CD4-positive, alpha-beta memory T cell (primary cell): Measurements from ENCODE around the gene PNPLA4. TPM values are rescaled to one million over a fixed set of nuclear protein-coding genes. Genes with fewer than 3 reads are reported as not detected.
A peak's percentile ranks its signal among the peaks of the same experiment; 100 is the strongest.

Source experiments
- CTCF ChIA-PET: fragments of 350-600 bp; sonication (Branson Sonifier 250); formaldehyde crosslinking; loops from one replicate; lab custom pipeline; 2021; ENCODE audit warnings: inconsistent platforms; ENCODE audit not compliant: partially characterized antibody; lab: Charles Lee
- POLR2A ChIA-PET: fragments of 350-600 bp; sonication (Branson Sonifier 250); formaldehyde crosslinking; loops from one replicate; lab custom pipeline; 2021; ENCODE audit not compliant: partially characterized antibody; lab: Charles Lee
- DNase-seq, 5 donors: peaks; one replicate each; pipeline versions ENCODE4 v3.0.0 to v3.0.0-alpha.2; 2020 to 2022; ENCODE audit warnings: mixed read lengths in 1 of 5
- H3K27ac ChIP-seq: one replicate; pipeline ENCODE4 v1.7.0; 2013; ENCODE audit warnings: low read depth, low read length
- H3K27me3 ChIP-seq: 2 replicates; pipeline ENCODE4 v1.7.0; 2013; ENCODE audit warnings: mild to moderate bottlenecking, low read length, moderate library complexity; ENCODE audit not compliant: insufficient read depth
- H3K36me3 ChIP-seq: 2 replicates; pipeline ENCODE4 v1.7.0; 2013; ENCODE audit warnings: mild to moderate bottlenecking, low read length, moderate library complexity; ENCODE audit not compliant: insufficient read depth
- H3K4me1 ChIP-seq: 2 replicates; pipeline ENCODE4 v1.7.0; 2013; ENCODE audit warnings: mild to moderate bottlenecking, low read length, moderate library complexity; ENCODE audit not compliant: insufficient read depth
- H3K4me3 ChIP-seq, 2 donors: one replicate each; pipeline ENCODE4 v1.7.0; 2013; ENCODE audit warnings: low read length in 2 of 2, mild to moderate bottlenecking in 1 of 2
- H3K9me3 ChIP-seq, 2 donors: one replicate each; pipeline ENCODE4 v1.7.0; 2013; ENCODE audit warnings: low read length in 2 of 2, control low read depth in 1 of 2; ENCODE audit not compliant: control insufficient read depth in 1 of 2
- H3K27ac Mint-ChIP-seq, 7 donors: one replicate each; pipeline ENCODE4 v1.8.0; 2020 to 2021; ENCODE audit warnings: mixed read lengths in 7 of 7, mild to moderate bottlenecking in 6 of 7, inconsistent platforms in 3 of 7, moderate library complexity in 3 of 7
- H3K27me3 Mint-ChIP-seq, 2 donors: one replicate each; pipeline ENCODE4 v1.8.0; 2020 to 2021; ENCODE audit warnings: mixed read lengths in 2 of 2
- H3K36me3 Mint-ChIP-seq, 2 donors: one replicate each; pipeline ENCODE4 v1.8.0; 2020 to 2021; ENCODE audit warnings: mixed read lengths in 2 of 2, inconsistent platforms in 1 of 2, mild to moderate bottlenecking in 1 of 2
- H3K4me1 Mint-ChIP-seq, 4 donors: one replicate each; pipeline ENCODE4 v1.8.0; 2020 to 2021; ENCODE audit warnings: mixed read lengths in 4 of 4, mild to moderate bottlenecking in 1 of 4
- H3K4me3 Mint-ChIP-seq, 8 donors: one replicate each; pipeline ENCODE4 v1.8.0; 2020 to 2021; ENCODE audit warnings: mixed read lengths in 8 of 8, mild to moderate bottlenecking in 7 of 8, moderate library complexity in 6 of 8, inconsistent platforms in 3 of 8
- H3K9me3 Mint-ChIP-seq, 8 donors: one replicate each; pipeline ENCODE4 v1.8.0; 2020 to 2021; ENCODE audit warnings: mixed read lengths in 8 of 8, mild to moderate bottlenecking in 5 of 8, inconsistent platforms in 3 of 8, moderate library complexity in 1 of 8
- intact Hi-C: fragments of 100-400 bp; cut with micrococcal nuclease; formaldehyde crosslinking; loops from one replicate; pipeline ENCODE4 v1.15.1; 2023
- polyA plus RNA-seq, 2 donors: library from polyadenylated mRNA; unstranded; fragments of 300-500 nt; fragmentation: Illumina TruSeq; gene quantifications; one replicate each; pipeline ENCODE4 v1.2.3, GENCODE V29; 2021
- total RNA-seq, 2 experiments: library from RNA; stranded (reverse); gene quantifications; one replicate each; pipeline ENCODE4 v1.2.3, GENCODE V29; 2021

Gene PNPLA4, protein sequence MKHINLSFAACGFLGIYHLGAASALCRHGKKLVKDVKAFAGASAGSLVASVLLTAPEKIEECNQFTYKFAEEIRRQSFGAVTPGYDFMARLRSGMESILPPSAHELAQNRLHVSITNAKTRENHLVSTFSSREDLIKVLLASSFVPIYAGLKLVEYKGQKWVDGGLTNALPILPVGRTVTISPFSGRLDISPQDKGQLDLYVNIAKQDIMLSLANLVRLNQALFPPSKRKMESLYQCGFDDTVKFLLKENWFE
- total RNA-seq, result 1 to 10 TPM; 5.0 to 5.6 TPM
- 10 to 100 TPM; 12.1 to 25.1 TPM for polyA plus RNA-seq

DNA sequence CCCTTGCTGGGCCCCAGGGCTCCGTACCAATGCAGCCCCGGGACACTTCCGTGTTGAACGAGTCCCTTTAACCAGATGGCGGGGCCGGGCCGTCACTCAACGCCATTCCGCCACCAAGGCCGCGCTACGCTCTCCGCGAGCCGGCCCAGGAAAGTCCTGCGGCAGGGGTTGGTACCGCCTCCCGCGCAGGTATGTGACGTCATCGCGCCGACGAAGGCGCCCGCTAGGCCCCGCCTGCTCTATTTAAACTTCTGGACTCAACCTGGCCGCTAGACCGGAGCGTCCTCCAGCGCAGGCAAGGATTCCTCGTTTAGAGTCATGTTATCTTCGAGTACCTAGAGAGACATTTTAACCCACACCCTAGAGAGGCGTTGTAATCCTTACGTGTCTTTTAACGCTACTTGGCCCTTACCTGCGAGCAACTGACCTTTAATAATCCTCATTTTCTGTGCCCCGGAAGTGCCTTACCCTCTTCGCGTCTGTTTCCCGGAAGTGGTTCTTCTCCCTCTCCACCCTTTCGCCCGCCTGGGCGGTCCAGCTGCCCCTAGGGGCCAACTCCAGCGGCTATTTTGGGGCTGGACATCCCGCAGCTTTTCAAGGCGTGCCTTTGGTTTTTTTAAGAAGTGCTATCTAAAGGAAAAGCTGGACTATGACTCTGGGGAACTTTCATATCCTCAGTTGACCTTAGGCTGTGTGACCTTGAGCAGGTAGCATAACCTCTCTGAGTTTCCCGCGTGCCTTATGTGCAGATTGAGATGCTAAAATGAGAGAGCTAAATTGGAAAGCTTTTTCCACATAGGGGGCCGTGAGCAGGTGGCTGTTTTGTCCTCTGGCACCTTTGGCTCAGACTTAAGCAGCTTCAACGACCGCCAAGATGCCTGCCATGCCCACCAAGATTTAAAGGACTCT, at the start of gene PNPLA4:
Gene PNPLA4 (minus strand): TSS at position 155 of the 909 bp plus-strand sequence. CDS start 1,294 bp downstream, outside the sequence.
- H3K4me3 Mint-ChIP-seq, result peak within 1 kb of the TSS; percentile 90 to 98 (median 97)
- Histone ChIP-seq H3K36me3 (no peaks in the 10 kb centered on the region), H3K27ac (peak within 1 kb of the TSS; percentile 78), H3K27me3 (no peaks in the 10 kb centered on the region), H3K4me3 (peak within 1 kb of the TSS; percentile 73), H3K9me3 (no peaks in the 10 kb centered on the region), H3K4me1 (peaks cover 18% of the 10 kb centered on the region)
- DNase-seq, result peak; percentile 75 to 90 (median 88)
- peak within 1 kb of the TSS; percentile 94 to 99 (median 98) for H3K27ac Mint-ChIP-seq
- peaks cover 11 to 30% (median 14%) of the 10 kb centered on the region in 4 donors for H3K4me1 Mint-ChIP-seq
- H3K36me3 Mint-ChIP-seq, result peaks cover 9 to 14% of the 10 kb centered on the region in 2 donors
- peaks cover 2 to 5% of the 10 kb centered on the region in 2 donors for H3K27me3 Mint-ChIP-seq
- intact Hi-C loops, result loop anchor here (5.0 to 10.0 kb wide), 3 partner anchors 780 to 863 kb away; partner anchors contain the start of genes PUDP and STS
- ChIA-PET CTCF (no interaction called here), POLR2A (no interaction called here)
- H3K9me3 Mint-ChIP-seq, result peaks cover 0 to 2% (median 0%) of the 10 kb centered on the region in 8 donors

DNA sequence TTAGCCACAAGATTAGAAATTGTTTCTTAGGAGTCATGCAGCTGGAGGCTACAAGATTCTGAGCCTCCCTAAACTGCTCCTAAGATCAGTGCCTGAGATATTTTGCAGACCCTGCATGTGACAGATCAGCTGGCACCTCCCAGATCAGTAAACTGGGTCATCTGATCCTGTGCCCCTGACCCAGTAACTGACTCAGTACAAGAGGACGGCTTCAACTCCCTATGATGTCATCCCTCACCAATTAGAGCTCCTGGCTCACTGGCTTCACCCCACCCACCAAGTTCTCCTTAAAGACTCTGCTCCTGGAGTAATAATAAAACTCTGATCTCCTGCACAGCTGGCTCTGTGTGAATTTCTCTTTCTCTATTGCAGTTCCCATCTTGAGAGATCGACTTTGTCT, 45.4 kb upstream of the PNPLA4 start:
- intact Hi-C loops, result no loop called here
- DNase-seq, result no peak
- Mint-ChIP-seq H3K9me3 (peaks cover 0 to 20% (median 9%) of the 10 kb centered on the region in 8 donors), H3K4me1 (no peaks in the 10 kb centered on the region), H3K27me3 (no peaks in the 10 kb centered on the region), H3K36me3 (peaks cover 0 to 10% of the 10 kb centered on the region in 2 donors), H3K4me3 (no peak overlapping the region), H3K27ac (no peak overlapping the region)
- H3K4me1 ChIP-seq, result no peaks in the 10 kb centered on the region
- H3K36me3 ChIP-seq, result no peaks in the 10 kb centered on the region
- H3K27me3 ChIP-seq, result no peaks in the 10 kb centered on the region
- no peaks in the 10 kb centered on the region for H3K9me3 ChIP-seq
- no peak overlapping the region for H3K27ac ChIP-seq
- ChIA-PET CTCF (no interaction called here), POLR2A (no interaction called here)
- no peak overlapping the region for H3K4me3 ChIP-seq

GRCh38 chrX:7970428-7970827, 43.2 kb upstream of the PNPLA4 start:
- Histone ChIP-seq H3K9me3 (no peaks in the 10 kb centered on the region), H3K36me3 (no peaks in the 10 kb centered on the region), H3K4me3 (no peak overlapping the region), H3K4me1 (no peaks in the 10 kb centered on the region), H3K27ac (no peak overlapping the region), H3K27me3 (no peaks in the 10 kb centered on the region)
- Mint-ChIP-seq H3K27ac (no peak overlapping the region), H3K27me3 (no peaks in the 10 kb centered on the region), H3K9me3 (peaks cover 0 to 21% (median 9%) of the 10 kb centered on the region in 8 donors), H3K4me3 (no peak overlapping the region), H3K36me3 (peaks cover 0 to 10% of the 10 kb centered on the region in 2 donors), H3K4me1 (no peaks in the 10 kb centered on the region)
- CTCF ChIA-PET, result no interaction called here
- no peak for DNase-seq
- intact Hi-C loops, result no loop called here
- POLR2A ChIA-PET, result no interaction called here

- H3K9me3 Mint-ChIP-seq, result peaks cover 0 to 27% (median 10%) of the 10 kb centered on the region in 8 donors
- no peaks in the 10 kb centered on the region for H3K36me3 ChIP-seq
- no peak overlapping the region for H3K27ac ChIP-seq
- DNase-seq, result no peak
- H3K4me3 Mint-ChIP-seq, result no peak overlapping the region
- H3K4me1 Mint-ChIP-seq, result no peaks in the 10 kb centered on the region
- H3K4me1 ChIP-seq, result no peaks in the 10 kb centered on the region
- H3K27me3 Mint-ChIP-seq, result no peaks in the 10 kb centered on the region
- peaks cover 0 to 10% of the 10 kb centered on the region in 2 donors for H3K36me3 Mint-ChIP-seq
- no peak overlapping the region for H3K4me3 ChIP-seq
- H3K27ac Mint-ChIP-seq, result no peak overlapping the region
- no peaks in the 10 kb centered on the region for H3K27me3 ChIP-seq
- CTCF ChIA-PET, result no interaction called here
- intact Hi-C loops, result no loop called here
- POLR2A ChIA-PET, result no interaction called here
- no peaks in the 10 kb centered on the region for H3K9me3 ChIP-seq
These were observed 38.2 kb upstream of the PNPLA4 start for GRCh38 chrX:7965436-7965835.

DNA sequence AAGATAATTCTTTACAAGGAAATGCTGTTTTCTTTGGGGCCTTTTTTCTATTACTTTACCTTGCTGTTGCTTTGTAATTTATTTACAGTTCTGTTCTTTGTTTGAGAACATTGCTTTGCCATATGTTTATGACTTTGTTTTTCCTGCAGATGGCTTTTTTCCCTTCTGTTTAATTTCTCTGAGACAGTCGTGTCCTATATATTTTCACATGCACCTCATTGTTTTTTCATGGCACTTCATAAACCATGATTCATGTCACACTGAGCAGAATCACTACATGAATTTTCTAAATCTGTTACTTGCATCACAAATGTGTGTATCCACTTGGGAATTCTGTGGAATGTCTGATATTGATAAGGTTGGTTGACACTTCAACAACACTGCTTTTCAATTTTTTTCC, 33.0 kb upstream of the PNPLA4 start:
- no peaks in the 10 kb centered on the region for H3K4me1 Mint-ChIP-seq
- no peaks in the 10 kb centered on the region for H3K27me3 Mint-ChIP-seq
- Histone ChIP-seq H3K4me3 (no peak overlapping the region), H3K27ac (no peak overlapping the region), H3K9me3 (no peaks in the 10 kb centered on the region), H3K27me3 (no peaks in the 10 kb centered on the region), H3K4me1 (no peaks in the 10 kb centered on the region), H3K36me3 (no peaks in the 10 kb centered on the region)
- H3K4me3 Mint-ChIP-seq, result no peak overlapping the region
- no peak for DNase-seq
- peaks cover 0 to 10% of the 10 kb centered on the region in 2 donors for H3K36me3 Mint-ChIP-seq
- no peak overlapping the region for H3K27ac Mint-ChIP-seq
- intact Hi-C loops, result no loop called here
- ChIA-PET CTCF (no interaction called here), POLR2A (no interaction called here)
- H3K9me3 Mint-ChIP-seq, result peaks cover 0 to 24% (median 17%) of the 10 kb centered on the region in 8 donors

DNA sequence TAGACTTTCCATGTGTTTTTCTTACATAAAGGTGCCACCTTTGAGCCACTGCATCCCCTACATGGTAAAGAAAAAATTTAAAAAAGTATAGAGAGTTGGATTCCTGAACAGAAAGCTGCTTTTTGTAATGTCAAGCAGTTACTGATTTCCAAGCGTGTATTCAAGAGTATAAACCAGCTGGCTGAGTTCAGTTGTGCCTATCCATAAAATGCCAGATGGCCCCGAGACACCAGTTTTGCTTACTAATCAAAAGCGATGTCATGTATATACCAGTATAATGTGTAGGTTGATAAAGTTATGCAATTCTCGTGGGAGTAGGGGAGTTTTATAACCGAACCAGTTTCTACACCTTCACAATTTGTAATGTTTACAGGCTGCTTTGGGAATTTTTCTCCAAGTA, 26.2 kb upstream of the PNPLA4 start:
- H3K9me3 Mint-ChIP-seq, result peaks cover 0 to 20% (median 17%) of the 10 kb centered on the region in 8 donors
- no peak overlapping the region for H3K4me3 Mint-ChIP-seq
- H3K36me3 Mint-ChIP-seq, result peaks cover 0 to 10% of the 10 kb centered on the region in 2 donors
- no peak for DNase-seq
- CTCF ChIA-PET, result no interaction called here
- Histone ChIP-seq H3K36me3 (no peaks in the 10 kb centered on the region), H3K4me3 (no peak overlapping the region), H3K27ac (no peak overlapping the region), H3K27me3 (no peaks in the 10 kb centered on the region), H3K9me3 (no peaks in the 10 kb centered on the region), H3K4me1 (no peaks in the 10 kb centered on the region)
- H3K27ac Mint-ChIP-seq, result no peak overlapping the region
- POLR2A ChIA-PET, result no interaction called here
- no peaks in the 10 kb centered on the region for H3K4me1 Mint-ChIP-seq
- intact Hi-C loops, result no loop called here
- H3K27me3 Mint-ChIP-seq, result peaks cover 0 to 2% of the 10 kb centered on the region in 2 donors

DNA sequence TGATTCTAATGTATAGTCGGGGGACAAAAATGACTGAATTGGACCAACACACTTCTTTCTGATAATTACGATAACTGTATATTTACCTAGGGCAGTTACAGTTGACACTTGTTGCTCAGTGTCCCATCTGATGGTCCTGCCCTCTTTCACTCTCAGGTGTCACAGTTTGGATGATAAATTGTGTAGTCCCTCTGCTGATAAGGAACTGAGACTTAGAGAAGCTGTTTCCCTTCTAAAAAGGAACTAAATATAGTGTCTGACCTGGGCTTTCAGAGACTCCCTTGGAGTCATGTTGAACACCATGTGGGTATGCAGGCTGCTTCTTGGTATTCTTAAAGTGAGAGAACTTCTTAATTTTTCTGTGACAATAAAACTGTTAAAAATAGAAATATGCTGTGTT, 23.7 kb upstream of the PNPLA4 start:
- peaks cover 0 to under 1% of the 10 kb centered on the region in 2 donors for H3K36me3 Mint-ChIP-seq
- peaks cover 0 to 3% (median 0%) of the 10 kb centered on the region in 8 donors for H3K9me3 Mint-ChIP-seq
- intact Hi-C loops, result no loop called here
- peaks cover 0 to 2% of the 10 kb centered on the region in 2 donors for H3K27me3 Mint-ChIP-seq
- no peak overlapping the region for H3K27ac Mint-ChIP-seq
- H3K4me1 Mint-ChIP-seq, result no peaks in the 10 kb centered on the region
- H3K4me1 ChIP-seq, result no peaks in the 10 kb centered on the region
- no peak for DNase-seq
- H3K9me3 ChIP-seq, result no peaks in the 10 kb centered on the region
- no peak overlapping the region for H3K4me3 ChIP-seq
- ChIA-PET CTCF (no interaction called here), POLR2A (no interaction called here)
- H3K27ac ChIP-seq, result no peak overlapping the region
- no peak overlapping the region for H3K4me3 Mint-ChIP-seq
- no peaks in the 10 kb centered on the region for H3K27me3 ChIP-seq
- no peaks in the 10 kb centered on the region for H3K36me3 ChIP-seq
